ENCODE results near the gene MECR. TPM values are rescaled to one million over a fixed set of nuclear protein-coding genes. Genes with fewer than 3 reads are reported as not detected.
A peak's percentile ranks its signal among the peaks of the same experiment; 100 is the strongest.

MECR gene
- polyA plus RNA-seq, 1 donor (not counting 4 experiments of a cell fraction or from before 2014, with no cell fraction given): 20.7 TPM

DNA sequence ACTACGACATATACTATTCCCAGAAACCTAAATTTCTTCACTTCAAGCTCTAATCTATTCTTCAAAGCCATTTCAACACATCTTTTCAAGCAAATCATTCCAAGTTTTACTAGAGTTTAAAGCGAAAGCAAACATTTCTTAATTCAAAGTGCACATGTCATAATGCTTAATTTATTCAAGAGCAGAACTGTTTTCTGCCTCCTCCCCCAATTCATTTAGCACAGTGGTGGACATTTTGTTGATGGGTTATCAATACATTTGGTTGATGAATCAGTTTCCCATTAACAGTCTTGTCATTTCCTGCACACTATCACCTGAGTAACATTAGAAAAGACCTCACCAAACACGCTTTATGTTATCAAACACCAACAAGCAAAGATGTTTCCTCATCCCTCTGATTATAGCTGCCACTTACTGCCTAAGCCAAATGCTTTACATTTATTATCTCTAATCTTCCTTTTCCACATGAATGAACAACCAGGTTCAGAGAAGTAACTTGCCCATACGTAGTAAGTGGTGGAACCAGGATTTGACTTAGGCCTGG is 51.0 kb downstream of the MECR start:
- Histone ChIP-seq H4K20me1 (ENCODE audit: control insufficient read depth, extremely low read depth, insufficient read depth, low read length) (peaks cover 33% of the 10 kb centered on the region), H3K4me2 (ENCODE audit: control insufficient read depth, extremely low read depth, insufficient read depth, low read depth, low read length) (peak overlapping the region; percentile 100), H3K36me3 (ENCODE audit: control insufficient read depth in 2 of 2, extremely low read depth in 1 of 2, insufficient read depth in 2 of 2, low read length in 2 of 2) (peaks cover 3 to 19% of the 10 kb centered on the region in 2 experiments), H2AFZ (ENCODE audit: control insufficient read depth, low read length) (no peak overlapping the region), H3K79me2 (ENCODE audit: control insufficient read depth, insufficient read depth, low read length) (peaks cover 66% of the 10 kb centered on the region), H3K9ac (ENCODE audit: control insufficient read depth, extremely low read depth, insufficient read depth, low read length) (peak overlapping the region; percentile 98), H3K9me1 (ENCODE audit: control insufficient read depth, extremely low read depth, insufficient read depth, low read length) (peaks cover 3% of the 10 kb centered on the region), H3K27me3 (ENCODE audit: control insufficient read depth, extremely low read depth, insufficient read depth, low read length) (no peaks in the 10 kb centered on the region), H3K9me3 (ENCODE audit: control insufficient read depth, low read depth, low read length) (no peaks in the 10 kb centered on the region), H3K4me1 (ENCODE audit: control insufficient read depth, extremely low read depth, insufficient read depth, low read length) (peaks cover 31% of the 10 kb centered on the region), H3K4me3 (ENCODE audit: control insufficient read depth in 2 of 3, extremely low read depth in 1 of 3, insufficient read depth in 2 of 3, low read depth in 1 of 3, low read length in 3 of 3) (peak overlapping the region; percentile 86 to 97 (median 90)), H3K27ac (ENCODE audit: control insufficient read depth, insufficient read depth, low read length) (peak overlapping the region; percentile 93)
- dilution Hi-C loops (cut with MboI; ENCODE audit: extremely low pct_ligation_motif_present, low sequenced_read_pairs): no loop called here
- FAIRE-seq (no peak), DNase-seq (ENCODE audit: low read depth, low spot score) (no peak)
- TF ChIP-seq, protein P1, sequence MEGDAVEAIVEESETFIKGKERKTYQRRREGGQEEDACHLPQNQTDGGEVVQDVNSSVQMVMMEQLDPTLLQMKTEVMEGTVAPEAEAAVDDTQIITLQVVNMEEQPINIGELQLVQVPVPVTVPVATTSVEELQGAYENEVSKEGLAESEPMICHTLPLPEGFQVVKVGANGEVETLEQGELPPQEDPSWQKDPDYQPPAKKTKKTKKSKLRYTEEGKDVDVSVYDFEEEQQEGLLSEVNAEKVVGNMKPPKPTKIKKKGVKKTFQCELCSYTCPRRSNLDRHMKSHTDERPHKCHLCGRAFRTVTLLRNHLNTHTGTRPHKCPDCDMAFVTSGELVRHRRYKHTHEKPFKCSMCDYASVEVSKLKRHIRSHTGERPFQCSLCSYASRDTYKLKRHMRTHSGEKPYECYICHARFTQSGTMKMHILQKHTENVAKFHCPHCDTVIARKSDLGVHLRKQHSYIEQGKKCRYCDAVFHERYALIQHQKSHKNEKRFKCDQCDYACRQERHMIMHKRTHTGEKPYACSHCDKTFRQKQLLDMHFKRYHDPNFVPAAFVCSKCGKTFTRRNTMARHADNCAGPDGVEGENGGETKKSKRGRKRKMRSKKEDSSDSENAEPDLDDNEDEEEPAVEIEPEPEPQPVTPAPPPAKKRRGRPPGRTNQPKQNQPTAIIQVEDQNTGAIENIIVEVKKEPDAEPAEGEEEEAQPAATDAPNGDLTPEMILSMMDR (optimal IDR thresholded peaks at IDR 0.05 in 1 of 3, IDR thresholded peaks at IDR 0.05 in 1 of 3, conservative IDR thresholded peaks at IDR 0.05 in 1 of 3; ENCODE audit: extremely low read depth in 1 of 3, insufficient read depth in 2 of 3, low read length in 3 of 3): no peak
- no peak for TF ChIP-seq EZH2 (IDR thresholded peaks at IDR 0.05; ENCODE audit: low read length)

DNA sequence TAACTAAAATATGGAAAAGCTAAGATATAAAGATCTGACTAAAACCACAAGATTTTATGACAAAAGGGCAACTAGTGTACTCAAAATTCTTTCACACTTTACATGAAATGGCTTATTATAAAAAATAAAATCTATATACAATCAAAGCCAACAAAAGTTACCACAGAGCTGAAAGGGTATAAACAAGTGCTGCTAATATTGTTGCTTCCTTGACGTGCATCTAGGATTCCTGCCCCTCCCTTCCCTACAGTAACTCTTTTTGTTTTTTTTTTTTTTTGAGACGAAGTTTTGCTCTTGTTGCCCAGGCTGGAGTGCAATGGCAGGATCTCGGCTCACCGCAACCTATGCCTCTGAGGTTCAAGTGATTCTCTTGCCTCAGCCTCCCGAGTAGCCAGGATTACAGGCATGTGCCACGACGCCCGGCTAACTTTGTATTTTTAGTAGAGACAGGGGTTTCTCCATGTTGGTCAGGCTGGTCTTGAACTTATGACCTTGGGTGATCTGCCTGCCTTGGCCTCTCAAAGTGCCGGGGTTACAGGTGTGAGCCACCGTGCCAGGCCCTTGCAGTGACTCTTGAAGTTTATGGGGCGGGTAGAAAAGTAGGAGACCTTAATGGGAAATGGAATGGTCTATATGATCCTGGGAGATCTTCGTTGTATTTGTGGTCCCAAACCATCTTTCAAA is 53.6 kb downstream of the MECR start:
- Histone ChIP-seq H3K4me1 (ENCODE audit: control insufficient read depth, extremely low read depth, insufficient read depth, low read length) (peaks cover 23% of the 10 kb centered on the region), H3K4me3 (ENCODE audit: control insufficient read depth in 2 of 3, extremely low read depth in 1 of 3, insufficient read depth in 2 of 3, low read depth in 1 of 3, low read length in 3 of 3) (no peak overlapping the region), H3K36me3 (ENCODE audit: control insufficient read depth in 2 of 2, extremely low read depth in 1 of 2, insufficient read depth in 2 of 2, low read length in 2 of 2) (peaks cover 6 to 19% of the 10 kb centered on the region in 2 experiments), H3K79me2 (ENCODE audit: control insufficient read depth, insufficient read depth, low read length) (peaks cover 92% of the 10 kb centered on the region), H3K9me3 (ENCODE audit: control insufficient read depth, low read depth, low read length) (no peaks in the 10 kb centered on the region), H2AFZ (ENCODE audit: control insufficient read depth, low read length) (no peak overlapping the region), H3K9ac (ENCODE audit: control insufficient read depth, extremely low read depth, insufficient read depth, low read length) (no peak overlapping the region), H4K20me1 (ENCODE audit: control insufficient read depth, extremely low read depth, insufficient read depth, low read length) (peaks cover 38% of the 10 kb centered on the region), H3K27ac (ENCODE audit: control insufficient read depth, insufficient read depth, low read length) (no peak overlapping the region), H3K4me2 (ENCODE audit: control insufficient read depth, extremely low read depth, insufficient read depth, low read depth, low read length) (no peak overlapping the region), H3K27me3 (ENCODE audit: control insufficient read depth, extremely low read depth, insufficient read depth, low read length) (no peaks in the 10 kb centered on the region), H3K9me1 (ENCODE audit: control insufficient read depth, extremely low read depth, insufficient read depth, low read length) (peaks cover 3% of the 10 kb centered on the region)
- DNase-seq (ENCODE audit: low read depth, low spot score): no peak
- dilution Hi-C loops (cut with MboI; ENCODE audit: extremely low pct_ligation_motif_present, low sequenced_read_pairs): no loop called here
- TF ChIP-seq EZH2 (IDR thresholded peaks at IDR 0.05; ENCODE audit: low read length): no peak
- TF ChIP-seq, protein P1 (optimal IDR thresholded peaks at IDR 0.05 in 1 of 3, IDR thresholded peaks at IDR 0.05 in 1 of 3, conservative IDR thresholded peaks at IDR 0.05 in 1 of 3; ENCODE audit: extremely low read depth in 1 of 3, insufficient read depth in 2 of 3, low read length in 3 of 3): no peak
- no peak for FAIRE-seq

Measured in keratinocyte (primary cell).